ENCODE measurements around the gene ZPBP2. TPM values are rescaled to one million over a fixed set of nuclear protein-coding genes. Genes with fewer than 3 reads are reported as not detected.

The ZPBP2 gene
- total RNA-seq, 4 donors from 2014 or later = not detected

- TF ChIP-seq CTCF (IDR thresholded peaks at IDR 0.05; ENCODE audit: low read depth) = no peak
Measured at GRCh38 chr17:39925282-39926134, 57.5 kb downstream of the ZPBP2 start.

GRCh38 chr17:39926135-39926587 lies 58.2 kb downstream of the ZPBP2 start:
- TF ChIP-seq CTCF (IDR thresholded peaks at IDR 0.05; ENCODE audit: low read depth) = no peak

DNA sequence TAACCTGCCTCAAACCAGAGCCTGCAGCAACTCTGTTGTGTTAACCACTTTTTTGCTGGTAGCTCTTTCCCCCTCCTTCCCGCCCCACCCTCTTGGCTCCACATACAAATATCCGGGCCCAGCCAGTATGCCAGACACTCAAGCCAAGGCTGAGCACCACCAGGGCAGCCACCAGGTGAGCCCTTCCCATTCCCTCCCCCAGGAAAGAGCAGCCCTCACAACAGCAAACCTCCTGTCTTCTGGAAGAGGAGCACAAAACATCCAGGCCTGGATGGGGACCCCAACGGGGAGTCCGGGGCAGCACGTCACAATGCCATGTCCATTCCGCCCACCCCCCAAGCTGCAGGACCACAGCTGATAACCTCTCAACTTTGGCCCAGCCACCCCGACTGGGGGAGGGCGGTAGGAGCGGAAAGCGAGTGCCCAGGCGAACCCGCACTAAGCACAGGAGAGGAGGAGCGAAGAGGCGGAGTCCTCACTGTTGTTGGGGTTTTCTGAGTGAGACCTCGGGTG lies 58.6 kb downstream of the ZPBP2 start:
- TF ChIP-seq CTCF (IDR thresholded peaks at IDR 0.05; ENCODE audit: low read depth) = no peak

Small RNAs within 50 kb of the gene (small RNA-seq; reads per million reads assigned to genes)
- gene AC090844.1 = not detected

Other genes starting within 250 kb of the ZPBP2 start
- gene PPP1R1B, start 241.2 kb upstream of the ZPBP2 start, total RNA-seq = 100 to 1,000 TPM in 1 of 4 donors, 10 to 100 TPM in 3; 16.3 to 100 (median 41.4) TPM
- gene STARD3, start 231.1 kb upstream of the ZPBP2 start, total RNA-seq = 10 to 100 TPM; 39.2 to 63.9 (median 43.5) TPM
- gene TCAP, start 202.9 kb upstream of the ZPBP2 start, total RNA-seq = 1 to 10 TPM in 1 of 4 donors, under 1 TPM in 2, not detected in 1; 0.33 to 6.8 (median 0.66) TPM
- 1 to 10 TPM; 2.0 to 7.3 (median 4.2) TPM for gene PNMT, start 199.7 kb upstream of the ZPBP2 start, total RNA-seq
- gene PGAP3, start 180.1 kb upstream of the ZPBP2 start, total RNA-seq = 10 to 100 TPM in 1 of 4 donors, 1 to 10 TPM in 3; 7.6 to 12.8 (median 8.0) TPM
- 10 to 100 TPM in 3 of 4 donors, 1 to 10 TPM in 1; 8.5 to 13.2 (median 12.3) TPM for gene ERBB2, start 168.1 kb upstream of the ZPBP2 start, total RNA-seq
- gene MIEN1, start 137.7 kb upstream of the ZPBP2 start, total RNA-seq = 10 to 100 TPM; 32.4 to 52.7 (median 46.4) TPM
- gene GRB7, start 130.3 kb upstream of the ZPBP2 start, total RNA-seq = under 1 TPM in 1 of 4 donors, not detected in 3; 0.44 TPM
- 1 to 10 TPM in 3 of 4 donors, under 1 TPM in 1; 0.98 to 1.9 (median 1.4) TPM for gene IKZF3, start 3.9 kb upstream of the ZPBP2 start, total RNA-seq
- 10 to 100 TPM; 15.2 to 80.4 (median 24.3) TPM for gene GSDMB, start 50.4 kb downstream of the ZPBP2 start, total RNA-seq
- gene ORMDL3, start 59.4 kb downstream of the ZPBP2 start, total RNA-seq = 100 to 1,000 TPM; 145 to 419 (median 200) TPM
- not detected for gene LRRC3C, start 59.5 kb downstream of the ZPBP2 start, total RNA-seq
- gene GSDMA, start 94.8 kb downstream of the ZPBP2 start, total RNA-seq = 1 to 10 TPM in 3 of 4 donors, not detected in 1; 1.3 to 9.0 (median 7.1) TPM
- 10 to 100 TPM; 52.2 to 86.8 (median 68.2) TPM for gene PSMD3, start 112.6 kb downstream of the ZPBP2 start, total RNA-seq
- not detected for gene CSF3, start 147.2 kb downstream of the ZPBP2 start, total RNA-seq
- gene MED24, start 186.2 kb downstream of the ZPBP2 start, total RNA-seq = 10 to 100 TPM; 47.6 to 75.5 (median 63.0) TPM
- 10 to 100 TPM; 35.7 to 81.2 (median 47.1) TPM for gene THRA, start 194.8 kb downstream of the ZPBP2 start, total RNA-seq
- 10 to 100 TPM in 2 of 4 donors, 1 to 10 TPM in 2; 4.2 to 16.0 (median 12.7) TPM for gene NR1D1, start 232.4 kb downstream of the ZPBP2 start, total RNA-seq

All from subcutaneous adipose tissue (tissue), 4 donors.